KMS-11 (cell line): ENCODE results near the gene HIPK4.
"Not testable (repeated sequence)": the region's sequence is repeated elsewhere in the genome, so short reads cannot be mapped to it uniquely, and the experiment has no call there.

Source experiments
- H2AFZ ChIP-seq: fragments of 200-600 bp; sonication (generic); 2 replicates; pipeline ENCODE4 v1.6.1; 2016; ENCODE audit warnings: antibody characterized with exemption, mixed run types, low read depth
- H3K27ac ChIP-seq: fragments of 200-600 bp; sonication (generic); 2 replicates; pipeline ENCODE4 v1.6.1; 2016; ENCODE audit warnings: mild to moderate bottlenecking, mixed run types
- H3K27me3 ChIP-seq: fragments of 200-600 bp; sonication (generic); 2 replicates; pipeline ENCODE4 v1.6.1; 2017; ENCODE audit warnings: mild to moderate bottlenecking, low read depth, mixed run types, moderate library complexity; ENCODE audit not compliant: insufficient read depth
- H3K36me3 ChIP-seq: fragments of 200-600 bp; sonication (generic); 2 replicates; pipeline ENCODE4 v1.6.1; 2017; ENCODE audit warnings: mild to moderate bottlenecking, mixed run types; ENCODE audit not compliant: insufficient read depth
- H3K4me1 ChIP-seq: fragments of 200-600 bp; sonication (generic); 2 replicates; pipeline ENCODE4 v1.6.1; 2016; ENCODE audit warnings: mild to moderate bottlenecking, low read depth, mixed run types; ENCODE audit not compliant: poor library complexity, severe bottlenecking
- H3K4me2 ChIP-seq: fragments of 200-600 bp; sonication (generic); 2 replicates; pipeline ENCODE4 v1.7.0; 2016; ENCODE audit warnings: mild to moderate bottlenecking, mixed run types
- H3K4me3 ChIP-seq: fragments of 200-600 bp; sonication (generic); IDR thresholded peaks from 2 replicates; pipeline ENCODE4 v1.6.1; 2017; ENCODE audit warnings: low read depth, low read length, mixed read lengths; ENCODE audit not compliant: insufficient read depth
- H3K79me2 ChIP-seq: fragments of 200-600 bp; sonication (generic); 2 replicates; pipeline ENCODE4 v1.6.1; 2016; ENCODE audit warnings: low read depth, mixed run types; ENCODE audit not compliant: insufficient read depth
- H3K9ac ChIP-seq: fragments of 200-600 bp; sonication (generic); 2 replicates; pipeline ENCODE4 v1.6.1; 2016; ENCODE audit warnings: mild to moderate bottlenecking, mixed run types
- H4K20me1 ChIP-seq: fragments of 200-600 bp; sonication (generic); 2 replicates; pipeline ENCODE4 v1.6.1; 2016; ENCODE audit warnings: mild to moderate bottlenecking, mixed run types; ENCODE audit not compliant: insufficient read depth
- TF ChIP-seq, protein P1 (sequence below): fragments of 200-600 bp; sonication (generic); conservative IDR thresholded peaks from 2 replicates; pipeline ENCODE4 v1.6.1; 2017; ENCODE audit warnings: low read depth, mild to moderate bottlenecking, antibody characterized with exemption, low read length, moderate library complexity, mixed read lengths

Gene HIPK4

DNA sequence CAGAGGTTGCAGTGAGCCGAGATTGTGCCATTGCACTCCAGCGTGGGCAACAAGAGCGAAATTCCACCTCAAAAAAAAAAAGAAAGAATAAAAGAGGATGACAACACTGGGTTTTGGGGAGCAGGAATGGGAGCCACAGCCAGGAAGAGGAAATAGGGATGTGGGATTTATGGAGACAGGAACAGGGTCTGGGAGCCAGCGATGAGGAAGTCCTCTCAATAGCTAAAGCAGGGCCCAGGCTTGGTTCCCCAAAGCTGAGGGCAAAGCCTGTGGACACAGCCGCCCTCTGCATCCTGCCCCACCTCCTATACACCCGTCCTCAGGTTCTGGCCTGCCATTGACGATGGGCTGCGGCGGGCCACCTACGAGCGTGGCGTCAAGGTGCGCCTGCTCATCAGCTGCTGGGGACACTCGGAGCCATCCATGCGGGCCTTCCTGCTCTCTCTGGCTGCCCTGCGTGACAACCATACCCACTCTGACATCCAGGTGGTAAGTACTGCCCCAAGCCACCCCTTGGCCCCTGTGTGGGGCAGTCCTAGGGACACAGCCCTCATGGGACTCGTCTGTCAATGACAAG is 13.6 kb downstream of the HIPK4 start:
- no peak overlapping the region for H3K4me3 ChIP-seq
- H3K4me1 ChIP-seq, result no peaks in the 10 kb centered on the region
- no peak overlapping the region for H2AFZ ChIP-seq
- TF ChIP-seq, protein P1, sequence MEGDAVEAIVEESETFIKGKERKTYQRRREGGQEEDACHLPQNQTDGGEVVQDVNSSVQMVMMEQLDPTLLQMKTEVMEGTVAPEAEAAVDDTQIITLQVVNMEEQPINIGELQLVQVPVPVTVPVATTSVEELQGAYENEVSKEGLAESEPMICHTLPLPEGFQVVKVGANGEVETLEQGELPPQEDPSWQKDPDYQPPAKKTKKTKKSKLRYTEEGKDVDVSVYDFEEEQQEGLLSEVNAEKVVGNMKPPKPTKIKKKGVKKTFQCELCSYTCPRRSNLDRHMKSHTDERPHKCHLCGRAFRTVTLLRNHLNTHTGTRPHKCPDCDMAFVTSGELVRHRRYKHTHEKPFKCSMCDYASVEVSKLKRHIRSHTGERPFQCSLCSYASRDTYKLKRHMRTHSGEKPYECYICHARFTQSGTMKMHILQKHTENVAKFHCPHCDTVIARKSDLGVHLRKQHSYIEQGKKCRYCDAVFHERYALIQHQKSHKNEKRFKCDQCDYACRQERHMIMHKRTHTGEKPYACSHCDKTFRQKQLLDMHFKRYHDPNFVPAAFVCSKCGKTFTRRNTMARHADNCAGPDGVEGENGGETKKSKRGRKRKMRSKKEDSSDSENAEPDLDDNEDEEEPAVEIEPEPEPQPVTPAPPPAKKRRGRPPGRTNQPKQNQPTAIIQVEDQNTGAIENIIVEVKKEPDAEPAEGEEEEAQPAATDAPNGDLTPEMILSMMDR, result no peak
- H3K9ac ChIP-seq, result no peak overlapping the region
- H3K4me2 ChIP-seq, result no peak overlapping the region
- no peak overlapping the region for H3K27ac ChIP-seq
- no peaks in the 10 kb centered on the region for H3K79me2 ChIP-seq
- H4K20me1 ChIP-seq, result no peaks in the 10 kb centered on the region
- no peaks in the 10 kb centered on the region for H3K27me3 ChIP-seq
- no peaks in the 10 kb centered on the region for H3K36me3 ChIP-seq

DNA sequence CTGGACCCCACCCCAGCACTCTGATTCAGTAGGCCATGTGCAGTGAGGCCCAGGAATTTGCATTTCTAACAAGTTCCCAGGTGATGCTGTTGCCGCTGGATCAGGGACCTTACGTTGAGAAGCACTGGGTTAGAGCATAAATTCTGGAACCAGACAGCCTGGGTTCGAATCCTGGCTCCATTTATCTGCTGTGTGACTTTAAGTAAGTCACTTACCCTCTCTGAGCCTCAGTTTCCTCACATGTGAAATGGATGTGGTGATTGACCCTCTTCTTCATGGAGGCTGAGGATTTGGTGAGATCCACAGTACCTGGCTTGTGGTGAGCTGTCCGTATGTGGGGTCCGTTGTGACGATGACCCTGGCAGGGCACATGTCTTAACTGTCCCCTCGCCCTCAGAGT is 15.9 kb downstream of the HIPK4 start:
- H3K4me3 ChIP-seq, result no peak overlapping the region
- no peak overlapping the region for H3K27ac ChIP-seq
- no peak overlapping the region for H2AFZ ChIP-seq
- no peak overlapping the region for H3K4me2 ChIP-seq
- no peaks in the 10 kb centered on the region for H3K36me3 ChIP-seq
- no peaks in the 10 kb centered on the region for H3K79me2 ChIP-seq
- no peaks in the 10 kb centered on the region for H3K4me1 ChIP-seq
- no peaks in the 10 kb centered on the region for H4K20me1 ChIP-seq
- no peaks in the 10 kb centered on the region for H3K27me3 ChIP-seq
- TF ChIP-seq, protein P1, result no peak
- H3K9ac ChIP-seq, result no peak overlapping the region

DNA sequence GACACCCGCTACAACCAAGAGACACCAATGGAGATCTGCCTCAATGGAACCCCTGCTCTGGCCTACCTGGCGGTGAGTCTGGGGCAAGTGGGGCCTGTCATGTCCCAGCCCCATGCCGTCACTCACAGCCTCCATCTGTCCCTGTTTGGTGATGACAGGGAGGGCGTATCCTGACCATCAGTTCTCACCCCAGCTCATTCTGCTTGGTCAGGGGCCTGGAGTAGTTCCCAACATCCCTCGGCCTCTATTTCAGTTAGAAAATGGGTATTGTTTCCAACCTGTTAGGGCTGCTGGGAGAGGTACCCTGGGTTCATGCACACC is 18.2 kb downstream of the HIPK4 start:
- Histone ChIP-seq H3K4me1 (no peaks in the 10 kb centered on the region), H3K4me3 (no peak overlapping the region), H3K27ac (no peak overlapping the region), H3K9ac (no peak overlapping the region), H3K27me3 (no peaks in the 10 kb centered on the region), H3K79me2 (no peaks in the 10 kb centered on the region), H3K4me2 (no peak overlapping the region), H2AFZ (no peak overlapping the region), H3K36me3 (no peaks in the 10 kb centered on the region), H4K20me1 (no peaks in the 10 kb centered on the region)
- TF ChIP-seq, protein P1, result no peak

DNA sequence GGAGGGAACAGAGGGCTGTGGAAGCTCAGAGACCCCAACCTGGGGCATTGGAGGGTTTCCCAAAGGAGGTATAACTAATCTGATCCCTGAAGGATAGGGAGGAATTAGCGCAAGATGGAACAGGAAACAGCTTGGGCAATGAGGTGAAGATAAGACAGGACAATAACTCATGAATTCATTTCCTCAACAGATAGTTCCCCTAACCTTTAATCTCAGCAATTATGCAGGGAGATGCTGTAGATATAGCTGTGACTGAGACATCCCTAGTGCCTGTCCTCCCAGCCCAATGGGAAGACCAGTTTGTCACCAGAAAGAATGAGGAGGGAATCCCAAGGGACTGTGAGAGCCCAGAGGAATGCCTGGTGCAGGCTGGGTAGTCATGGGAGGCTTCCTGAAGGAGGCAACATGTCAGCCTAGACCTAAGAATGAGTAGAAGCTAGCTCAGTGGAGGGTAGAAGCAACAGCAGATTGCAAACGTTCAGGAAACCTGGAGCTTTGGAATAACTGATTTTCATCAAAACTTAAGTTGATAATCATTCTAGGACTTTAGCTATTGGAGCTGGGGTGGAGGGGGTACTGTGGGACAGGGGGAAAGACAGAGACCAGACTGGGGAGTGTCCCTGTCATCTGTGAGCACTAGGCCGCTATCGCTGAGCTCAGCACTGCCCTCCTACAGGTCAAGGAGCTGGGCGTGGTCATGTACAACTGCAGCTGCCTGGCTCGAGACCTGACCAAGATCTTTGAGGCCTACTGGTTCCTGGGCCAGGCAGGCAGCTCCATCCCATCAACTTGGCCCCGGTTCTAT is 18.8 kb downstream of the HIPK4 start:
- H2AFZ ChIP-seq, result no peak overlapping the region
- no peaks in the 10 kb centered on the region for H3K27me3 ChIP-seq
- no peak overlapping the region for H3K27ac ChIP-seq
- H3K79me2 ChIP-seq, result no peaks in the 10 kb centered on the region
- H3K4me1 ChIP-seq, result no peaks in the 10 kb centered on the region
- H4K20me1 ChIP-seq, result no peaks in the 10 kb centered on the region
- H3K4me2 ChIP-seq, result no peak overlapping the region
- no peak overlapping the region for H3K4me3 ChIP-seq
- TF ChIP-seq, protein P1, result no peak
- no peaks in the 10 kb centered on the region for H3K36me3 ChIP-seq
- H3K9ac ChIP-seq, result no peak overlapping the region

DNA sequence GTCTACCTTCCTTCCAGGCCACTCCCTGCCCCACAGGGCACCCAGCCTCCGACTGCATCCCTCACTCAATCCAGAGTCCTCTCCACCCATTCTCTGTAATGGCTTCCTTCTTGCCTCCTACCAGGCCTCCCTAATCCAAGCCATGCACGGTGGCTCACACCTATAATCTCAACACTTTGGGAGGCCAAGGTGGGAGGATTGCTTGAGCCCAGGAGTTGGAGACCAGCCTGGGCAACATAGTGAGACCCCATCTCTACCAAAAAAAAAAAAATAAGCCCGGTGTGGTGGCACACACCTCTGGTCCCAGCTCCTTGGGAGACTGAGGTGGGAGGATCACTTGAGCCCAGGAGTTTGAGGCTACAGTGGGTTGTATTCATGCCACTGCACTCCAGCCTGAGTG is 19.7 kb downstream of the HIPK4 start:
- H2AFZ ChIP-seq, H3K4me2 ChIP-seq, H3K27ac ChIP-seq, H3K9ac ChIP-seq, H3K79me2 ChIP-seq, H3K4me3 ChIP-seq, H3K36me3 ChIP-seq, H4K20me1 ChIP-seq, H3K4me1 ChIP-seq, H3K27me3 ChIP-seq: not testable (repeated sequence)
